A549 (cell line): Measurements from ENCODE around the gene TSC22D1. TPM values are rescaled to one million over a fixed set of nuclear protein-coding genes. Genes with fewer than 3 reads are reported as not detected.

Source experiments
- ATAC-seq, 2 experiments: fragments of 200-7000 bp in 1 of 2; fragments of >200 bp in 1 of 2; cut with Nextera tagmentation in 1 of 2; cut with Tn5 transposase in 1 of 2; 3 replicates each; pipeline versions ENCODE4 v1.8.0 to v1.9.1; 2018 to 2020; ENCODE audit warnings: mild to moderate bottlenecking in 1 of 2, moderate library complexity in 1 of 2
- CTCF ChIA-PET: fragments of 300-600 bp; sonication (Branson Sonifier 250); formaldehyde crosslinking; extraction: SDS; loops from one replicate; lab custom pipeline; 2021; ENCODE audit warnings: antibody characterized with exemption, inconsistent platforms; lab: Yijun Ruan, JAX
- POLR2A ChIA-PET: fragments of 350-600 bp; formaldehyde crosslinking; extraction: SDS; loops from one replicate; lab custom pipeline; 2021; ENCODE audit warnings: antibody characterized with exemption, inconsistent platforms; lab: Yijun Ruan, JAX
- DNase-seq, 2 experiments: peaks; one replicate each; pipeline versions ENCODE4 v3.0.0 to v3.0.0-alpha.2; 2011 to 2016; ENCODE audit warnings: low read depth in 1 of 2, low spot score in 1 of 2
- FAIRE-seq: peaks from 2 replicates; lab custom pipeline; 2011; peaks lifted over from hg19 to GRCh38; lab: Jason Lieb, UNC
- H3K27ac ChIP-seq, 2 experiments: fragments of >200 bp; sonication (Bioruptor Twin); formaldehyde crosslinking; 3 replicates each; pipeline ENCODE4 v1.5.1; 2016 to 2017
- H3K4me1 ChIP-seq: fragments of >200 bp; sonication (Bioruptor Twin); formaldehyde crosslinking; 3 replicates; pipeline ENCODE4 v1.6.1; 2016
- H3K4me2 ChIP-seq: fragments of >200 bp; sonication (Bioruptor Twin); formaldehyde crosslinking; 3 replicates; pipeline ENCODE4 v1.6.1; 2016
- H3K4me3 ChIP-seq: fragments of >200 bp; sonication (Bioruptor Twin); formaldehyde crosslinking; 3 replicates; pipeline ENCODE4 v1.5.1; 2016
- H3K9me3 ChIP-seq: fragments of >200 bp; sonication (Bioruptor Twin); formaldehyde crosslinking; 3 replicates; pipeline ENCODE4 v1.6.1; 2016
- BCL3 ChIP-seq: fragments of >200 bp; sonication (Bioruptor Twin); formaldehyde crosslinking; IDR thresholded peaks from 3 replicates; pipeline ENCODE4 v1.6.1; 2016
- CBX2 ChIP-seq: fragments of 200-600 bp; sonication (generic); IDR thresholded peaks from 2 replicates; pipeline ENCODE4 v1.6.1; 2016; ENCODE audit warnings: low read depth, mild to moderate bottlenecking, borderline replicate concordance
- CHD2 ChIP-seq: fragments of 150-350 bp; IDR thresholded peaks from 2 replicates; pipeline ENCODE4 v1.6.1; 2014; ENCODE audit warnings: low read length; ENCODE audit not compliant: partially characterized antibody
- CTCF ChIP-seq: fragments of >200 bp; sonication (Bioruptor Twin); formaldehyde crosslinking; IDR thresholded peaks from 3 replicates; pipeline ENCODE4 v1.5.1; 2016
- E2F6 ChIP-seq: IDR thresholded peaks from 2 replicates; pipeline ENCODE4 v1.6.1; 2012; ENCODE audit warnings: low read depth, borderline replicate concordance
- EHF ChIP-seq: fragments of 250-450 bp; sonication (Bioruptor Pico); IDR thresholded peaks from 2 replicates; pipeline ENCODE4 v1.5.0; 2020; ENCODE audit warnings: mild to moderate bottlenecking
- FOSB ChIP-seq: fragments of 250-450 bp; sonication (Bioruptor Pico); IDR thresholded peaks from 2 replicates; pipeline ENCODE4 v1.5.0; 2020; ENCODE audit warnings: mild to moderate bottlenecking, moderate library complexity
- FOSL2 ChIP-seq, 2 experiments: fragments of 450-650 bp in 1 of 2; fragments of >200 bp in 1 of 2; sonication (Bioruptor Twin) in 1 of 2; formaldehyde crosslinking; IDR thresholded peaks; 2 replicates each; pipeline versions ENCODE4 v1.5.0 to v1.6.1; 2016 to 2020; ENCODE audit warnings: mild to moderate bottlenecking in 1 of 2, moderate library complexity in 1 of 2
- HDAC2 ChIP-seq: fragments of 200-600 bp; sonication (generic); IDR thresholded peaks from 2 replicates; pipeline ENCODE4 v1.6.1; 2016
- HEYL ChIP-seq: fragments of 250-450 bp; sonication (Bioruptor Pico); IDR thresholded peaks from 2 replicates; pipeline ENCODE4 v1.8.0; 2021; ENCODE audit warnings: mild to moderate bottlenecking, moderate library complexity
- HMGXB4 ChIP-seq: fragments of 250-450 bp; sonication (Bioruptor Pico); IDR thresholded peaks from 2 replicates; pipeline ENCODE4 v1.5.0; 2021; ENCODE audit warnings: mild to moderate bottlenecking, moderate library complexity, borderline replicate concordance
- JUN ChIP-seq, 2 experiments: fragments of >200 bp; sonication (Bioruptor Twin); formaldehyde crosslinking; IDR thresholded peaks; 2 replicates in 1 of 2; 3 replicates in 1 of 2; pipeline ENCODE4 v1.6.1; 2016 to 2017
- MAFK ChIP-seq: fragments of 450-650 bp; IDR thresholded peaks from 2 replicates; pipeline ENCODE4 v1.6.1; 2014; ENCODE audit not compliant: partially characterized antibody
- MAX ChIP-seq: IDR thresholded peaks from 2 replicates; pipeline ENCODE4 v1.6.1; 2012
- PBX3 ChIP-seq: IDR thresholded peaks from 2 replicates; pipeline ENCODE4 v1.6.1; 2012
- POLR2A ChIP-seq: IDR thresholded peaks from 2 replicates; pipeline ENCODE4 v1.6.1; 2012; ENCODE audit warnings: mild to moderate bottlenecking, low read length
- RAD21 ChIP-seq, 2 experiments: fragments of >200 bp in 1 of 2; sonication (Bioruptor Twin) in 1 of 2; formaldehyde crosslinking in 1 of 2; IDR thresholded peaks in 1 of 2; conservative IDR thresholded peaks in 1 of 2; 2 replicates in 1 of 2; 3 replicates in 1 of 2; pipeline ENCODE4 v1.6.1; 2012 to 2018; ENCODE audit warnings: inconsistent platforms in 1 of 2
- TFCP2L1 ChIP-seq: fragments of 250-450 bp; sonication (Bioruptor Pico); IDR thresholded peaks from 2 replicates; pipeline ENCODE4 v1.5.0; 2021; ENCODE audit warnings: mild to moderate bottlenecking
- ZFP36 ChIP-seq: fragments of 450-650 bp; IDR thresholded peaks from 2 replicates; pipeline ENCODE4 v1.6.1; 2014; ENCODE audit warnings: borderline replicate concordance; ENCODE audit not compliant: partially characterized antibody
- WGBS: methylation state at CpG from one replicate; pipeline ENCODE4 v1.1.6; 2017; ENCODE audit errors: missing lambda C conversion rate; 5-methylcytosine and 5-hydroxymethylcytosine counted together
- polyA minus RNA-seq: library from RNA; depleted of rRNA, polyadenylated mRNA; stranded (reverse); fragments of >200 nt; gene quantifications from 2 replicates; pipeline ENCODE4 v1.2.3, GENCODE V29; 2011; rRNA and poly(A)+ RNA removed
- polyA plus RNA-seq, 4 experiments: library from polyadenylated mRNA; depleted of rRNA in 3 of 4; stranded (reverse); fragments of >200 nt; fragmentation: RNase III in 1 of 4; extraction: RNeasy Plus Mini Kit Qiagen cat#74134 plus additional on column Dnase treatment in 1 of 4; gene quantifications; 2 replicates in 3 of 4; 3 replicates in 1 of 4; pipeline ENCODE4 v1.2.3, GENCODE V29; 2011 to 2017

TSC22D1 gene
- polyA plus RNA-seq (2011; rRNA removed) = 176 and 196 TPM in 2 replicates
- polyA plus RNA-seq (2012; cell fraction: cytosol; rRNA removed) = 62.7 and 70.0 TPM in 2 replicates
- 48.0 and 67.9 TPM in 2 replicates for polyA plus RNA-seq (2012; cell fraction: nucleus; rRNA removed)
- 52.3 to 73.7 TPM (median 66.8 TPM) in 3 replicates for polyA plus RNA-seq (2017; fragmentation: RNase III; extraction: RNeasy Plus Mini Kit Qiagen cat#74134 plus additional on column Dnase treatment)
- polyA minus RNA-seq = 100 and 122 TPM in 2 replicates

- ChIA-PET POLR2A (interaction anchor here (0.6 to 0.9 kb wide), 3 partner anchors 240 to 1494 kb away, joined by 3 to 5 read pairs (median 3); no protein-coding TSS in a partner anchor), CTCF (no interaction called here)
- H3K4me1 ChIP-seq = peaks cover 51% of the 10 kb centered on the region
- peak in 1 of 2 experiments; percentile 12; a peak in 2 of 6 replicates for ATAC-seq
- no peaks in the 10 kb centered on the region for H3K9me3 ChIP-seq
- peak; percentile 17 to 23 for DNase-seq
- TF ChIP-seq TFCP2L1 (CRISPR knock-in tag) = no peak
- TF ChIP-seq RAD21 (conservative IDR thresholded peaks at IDR 0.05 in 1 of 2, IDR thresholded peaks at IDR 0.05 in 1 of 2) = 0 out of 5 replicates have a peak, but pooled peaks of 1 of the 2 experiments have one; percentile 19
- TF ChIP-seq CHD2 = no peak
- TF ChIP-seq JUN (IDR thresholded peaks at IDR 0.05) = no peak
- TF ChIP-seq HMGXB4 (CRISPR knock-in tag) = no peak
- no peak for TF ChIP-seq HDAC2
- TF ChIP-seq CTCF = no peak
- peak; percentile 21; the same call in 1 of the 2 replicates for TF ChIP-seq POLR2A
- peak; percentile 5; the same call in 1 of the 2 replicates for TF ChIP-seq E2F6
- TF ChIP-seq CBX2 = no peak
- TF ChIP-seq PBX3 = no peak
- TF ChIP-seq EHF (CRISPR knock-in tag) = no peak
- 0 out of 2 replicates have a peak, but pooled peaks have one; percentile 8 for TF ChIP-seq MAX
- no peak for TF ChIP-seq ZFP36
- no peak for TF ChIP-seq BCL3
- no peak for TF ChIP-seq HEYL
- no peak for TF ChIP-seq FOSB (CRISPR knock-in tag)
- 5% methylated on average over 23 of the region's 51 CpGs for WGBS
- no peak for FAIRE-seq
- H3K4me3 ChIP-seq = peak within 1 kb of the TSS; percentile 96
- H3K27ac ChIP-seq = peak within 1 kb of the TSS; percentile 99 to 100
- peak within 1 kb of the TSS; percentile 86 for H3K4me2 ChIP-seq
Observed at GRCh38 chr13:44575741-44576350, at the start of gene TSC22D1. Gene TSC22D1, minus strand, starts transcription at chr13:44576330. Its CDS starts 256 bp downstream, at chr13:44576074.

GRCh38 chr13:44622708-44623107, 46.6 kb upstream of the TSC22D1 start:
- FAIRE-seq = no peak
- no peak overlapping the region for H3K4me3 ChIP-seq
- H3K9me3 ChIP-seq = no peaks in the 10 kb centered on the region
- DNase-seq = no peak
- ChIA-PET POLR2A (no interaction called here), CTCF (no interaction called here)
- whole genome bisulfite sequencing = 4% methylated on average over 1 of the region's 1 CpG
- H3K4me2 ChIP-seq = 0 out of 3 replicates have a peak overlapping the region, but pooled peaks have one; percentile 4
- no peak; a peak in 1 of 6 replicates for ATAC-seq
- H3K27ac ChIP-seq = no peak overlapping the region
- TF ChIP-seq E2F6 = no peak
- no peak for TF ChIP-seq BCL3
- no peak for TF ChIP-seq FOSL2 (IDR thresholded peaks at IDR 0.05)
- no peak for TF ChIP-seq FOSL2 (CRISPR knock-in tag; IDR thresholded peaks at IDR 0.05)
- no peak for TF ChIP-seq MAFK
- no peak for TF ChIP-seq HDAC2
- TF ChIP-seq EHF (CRISPR knock-in tag) = no peak
- no peak for TF ChIP-seq MAX
- H3K4me1 ChIP-seq = peaks cover 7% of the 10 kb centered on the region; the same call in 1 of the 3 replicates
